LNCaP clone FGC (cell line): ENCODE data around the gene FOXP1.

ENCODE experiments used
- DNase-seq: peaks from one replicate; pipeline ENCODE4 v3.0.0-alpha.2; 2011; ENCODE audit warnings: low read depth
- H3K4me3 ChIP-seq: 2 replicates; pipeline ENCODE4 v1.5.1; 2011; ENCODE audit warnings: mild to moderate bottlenecking, low read depth, low read length, control low read depth
- CTCF ChIP-seq: IDR thresholded peaks from 2 replicates; pipeline ENCODE4 v1.5.1; 2012; ENCODE audit warnings: mild to moderate bottlenecking; ENCODE audit not compliant: control insufficient read depth, insufficient read depth; ENCODE audit errors: extremely low read depth

FOXP1 gene

GRCh38 chr3:71218508-71218907, 365.0 kb downstream of the FOXP1 start:
- H3K4me3 ChIP-seq: no peak overlapping the region
- no peak for TF ChIP-seq CTCF
- peak; percentile 44 for DNase-seq

- H3K4me3 ChIP-seq: no peak overlapping the region
- TF ChIP-seq CTCF: no peak
- DNase-seq: no peak
These were observed 365.8 kb downstream of the FOXP1 start for GRCh38 chr3:71217640-71218222.

- no peak overlapping the region for H3K4me3 ChIP-seq
- no peak for DNase-seq
- TF ChIP-seq CTCF: no peak
These were observed 368.2 kb downstream of the FOXP1 start for GRCh38 chr3:71215351-71215750.

GRCh38 chr3:71214797-71215196, 368.7 kb downstream of the FOXP1 start:
- DNase-seq: no peak
- H3K4me3 ChIP-seq: no peak overlapping the region
- TF ChIP-seq CTCF: no peak

- no peak for TF ChIP-seq CTCF
- H3K4me3 ChIP-seq: no peak overlapping the region
- DNase-seq: no peak
These were observed 369.5 kb downstream of the FOXP1 start for GRCh38 chr3:71214016-71214415.

- no peak for DNase-seq
- TF ChIP-seq CTCF: no peak
- H3K4me3 ChIP-seq: no peak overlapping the region
These were observed 372.4 kb downstream of the FOXP1 start for GRCh38 chr3:71211083-71211482.
